Karpas-422 (cell line): ENCODE results near the gene PCDHA12. TPM values are rescaled to one million over a fixed set of nuclear protein-coding genes. Genes with fewer than 3 reads are reported as not detected.
"Not testable (repeated sequence)": the region's sequence is repeated elsewhere in the genome, so short reads cannot be mapped to it uniquely, and the experiment has no call there.

ENCODE experiments used
- DNase-seq: peaks from one replicate; pipeline ENCODE4 v3.0.0-alpha.2; 2015
- H2AFZ ChIP-seq: fragments of 200-600 bp; sonication (generic); 2 replicates; pipeline ENCODE4 v1.6.1; 2014; ENCODE audit warnings: antibody characterized with exemption, low read length, mixed read lengths
- H3K27ac ChIP-seq: fragments of 200-600 bp; sonication (generic); 2 replicates; pipeline ENCODE4 v1.5.1; 2014; ENCODE audit warnings: mild to moderate bottlenecking, low read length, moderate library complexity
- H3K27me3 ChIP-seq: fragments of 200-600 bp; sonication (generic); 2 replicates; pipeline ENCODE4 v1.6.1; 2014; ENCODE audit warnings: low read length, mixed read lengths
- H3K36me3 ChIP-seq: fragments of 200-600 bp; sonication (generic); 2 replicates; pipeline ENCODE4 v1.6.1; 2014; ENCODE audit warnings: low read length, mixed read lengths; ENCODE audit not compliant: insufficient read depth
- H3K4me1 ChIP-seq: fragments of 200-600 bp; sonication (generic); 2 replicates; pipeline ENCODE4 v1.6.1; 2014; ENCODE audit warnings: mild to moderate bottlenecking, low read length, mixed read lengths
- H3K4me2 ChIP-seq: fragments of 200-600 bp; sonication (generic); 2 replicates; pipeline ENCODE4 v1.6.1; 2014; ENCODE audit warnings: low read length, low read depth, mild to moderate bottlenecking; ENCODE audit not compliant: poor library complexity, severe bottlenecking
- H3K4me3 ChIP-seq: fragments of 200-600 bp; sonication (generic); 2 replicates; pipeline ENCODE4 v1.5.1; 2014; ENCODE audit warnings: mild to moderate bottlenecking, antibody characterized with exemption, low read length, mixed read lengths
- H3K79me2 ChIP-seq: fragments of 200-600 bp; sonication (generic); 2 replicates; pipeline ENCODE4 v1.6.1; 2014; ENCODE audit warnings: mild to moderate bottlenecking, low read length, mixed read lengths
- H3K9ac ChIP-seq: fragments of 200-600 bp; sonication (generic); 2 replicates; pipeline ENCODE4 v1.6.0; 2014; ENCODE audit warnings: low read length
- H3K9me2 ChIP-seq: fragments of 200-600 bp; sonication (generic), shearing (Covaris generic); replicated peaks from 2 replicates; pipeline ENCODE4 v1.6.0; 2014; ENCODE audit warnings: mild to moderate bottlenecking, low read length, moderate library complexity; ENCODE audit not compliant: insufficient read depth
- H3K9me3 ChIP-seq: fragments of 300-700, 200-600 bp; sonication (generic); 2 replicates; pipeline ENCODE4 v1.6.1; 2014; ENCODE audit warnings: low read length, mixed read lengths
- H4K20me1 ChIP-seq: fragments of 200-600 bp; sonication (generic); 2 replicates; pipeline ENCODE4 v1.6.1; 2014; ENCODE audit warnings: mild to moderate bottlenecking, antibody characterized with exemption, low read length, low read depth; ENCODE audit not compliant: insufficient read depth
- total RNA-seq: library from RNA; depleted of rRNA; stranded (reverse); fragments of >200 nt; shearing (Covaris generic); gene quantifications from 2 replicates; pipeline ENCODE4 v1.2.3, GENCODE V29; 2014; ENCODE audit warnings: low replicate concordance

The PCDHA12 gene
- total RNA-seq, 1 experiment from 2014 or later: not detected

GRCh38 chr5:140857987-140858240 is 17.2 kb upstream of the PCDHA12 start:
- Histone ChIP-seq H3K27me3 (no peaks in the 10 kb centered on the region), H3K9ac (no peak overlapping the region), H3K4me1 (no peaks in the 10 kb centered on the region), H3K4me3 (no peak overlapping the region), H4K20me1 (no peaks in the 10 kb centered on the region), H3K27ac (no peak overlapping the region), H3K79me2 (no peaks in the 10 kb centered on the region), H3K4me2 (no peak overlapping the region), H3K36me3 (no peaks in the 10 kb centered on the region), H3K9me3 (no peaks in the 10 kb centered on the region), H2AFZ (no peak overlapping the region), H3K9me2 (no peaks in the 10 kb centered on the region)
- no peak for DNase-seq

GRCh38 chr5:140862441-140863295 is 12.4 kb upstream of the PCDHA12 start:
- Histone ChIP-seq H3K36me3 (no peaks in the 10 kb centered on the region), H4K20me1 (no peaks in the 10 kb centered on the region), H3K4me3 (no peak overlapping the region), H3K9me2 (no peaks in the 10 kb centered on the region), H3K9ac (no peak overlapping the region), H3K27ac (no peak overlapping the region), H2AFZ (no peak overlapping the region), H3K4me2 (no peak overlapping the region), H3K79me2 (no peaks in the 10 kb centered on the region), H3K27me3 (no peaks in the 10 kb centered on the region), H3K9me3 (no peaks in the 10 kb centered on the region), H3K4me1 (no peaks in the 10 kb centered on the region)
- no peak for DNase-seq

- H3K9ac ChIP-seq: no peak within 1 kb of the TSS
- H3K79me2 ChIP-seq: no peaks in the 10 kb centered on the region
- H3K4me2 ChIP-seq: no peak within 1 kb of the TSS
- H3K4me1 ChIP-seq: no peaks in the 10 kb centered on the region
- H3K9me3 ChIP-seq: no peaks in the 10 kb centered on the region
- H2AFZ ChIP-seq: no peak within 1 kb of the TSS
- H3K36me3 ChIP-seq: no peaks in the 10 kb centered on the region
- H4K20me1 ChIP-seq: no peaks in the 10 kb centered on the region
- H3K4me3 ChIP-seq: no peak within 1 kb of the TSS
- no peak for DNase-seq
- no peak within 1 kb of the TSS for H3K27ac ChIP-seq
- no peaks in the 10 kb centered on the region for H3K27me3 ChIP-seq
- H3K9me2 ChIP-seq: no peaks in the 10 kb centered on the region
Observed at GRCh38 chr5:140868721-140869554, 6.2 kb upstream of the PCDHA12 start, which contains the start of gene PCDHA11. Gene PCDHA11 (plus strand): TSS chr5:140868957. CDS start chr5:140869104, 147 bp downstream.

GRCh38 chr5:140869555-140869886 is 5.6 kb upstream of the PCDHA12 start:
- H3K79me2 ChIP-seq: no peaks in the 10 kb centered on the region
- DNase-seq: no peak
- H3K4me2 ChIP-seq: no peak overlapping the region
- no peak overlapping the region for H2AFZ ChIP-seq
- no peaks in the 10 kb centered on the region for H3K36me3 ChIP-seq
- H3K27ac ChIP-seq: no peak overlapping the region
- no peaks in the 10 kb centered on the region for H4K20me1 ChIP-seq
- no peak overlapping the region for H3K9ac ChIP-seq
- H3K4me3 ChIP-seq: no peak overlapping the region
- 0 out of 2 replicates have a peak, but pooled peaks cover 2% of the 10 kb centered on the region for H3K9me2 ChIP-seq
- H3K27me3 ChIP-seq: no peaks in the 10 kb centered on the region
- H3K9me3 ChIP-seq: no peaks in the 10 kb centered on the region
- H3K4me1 ChIP-seq: no peaks in the 10 kb centered on the region

GRCh38 chr5:140870221-140871201 is 4.6 kb upstream of the PCDHA12 start:
- no peaks in the 10 kb centered on the region for H3K79me2 ChIP-seq
- H3K4me2 ChIP-seq: no peak overlapping the region
- no peaks in the 10 kb centered on the region for H3K4me1 ChIP-seq
- H3K9ac ChIP-seq: no peak overlapping the region
- 0 out of 2 replicates have a peak, but pooled peaks cover 3% of the 10 kb centered on the region for H3K9me2 ChIP-seq
- H4K20me1 ChIP-seq: no peaks in the 10 kb centered on the region
- H3K27ac ChIP-seq: no peak overlapping the region
- DNase-seq: no peak
- H3K36me3 ChIP-seq: no peaks in the 10 kb centered on the region
- H2AFZ ChIP-seq: no peak overlapping the region
- no peaks in the 10 kb centered on the region for H3K9me3 ChIP-seq
- no peak overlapping the region for H3K4me3 ChIP-seq
- H3K27me3 ChIP-seq: no peaks in the 10 kb centered on the region

GRCh38 chr5:140876541-140877261 is 1.6 kb downstream of the PCDHA12 start:
- not testable (repeated sequence) for H4K20me1 ChIP-seq, H3K4me3 ChIP-seq, H2AFZ ChIP-seq, H3K9me3 ChIP-seq, H3K36me3 ChIP-seq, H3K9me2 ChIP-seq, H3K27ac ChIP-seq, H3K9ac ChIP-seq, H3K4me2 ChIP-seq, DNase-seq, H3K4me1 ChIP-seq, H3K27me3 ChIP-seq, H3K79me2 ChIP-seq

- Histone ChIP-seq H4K20me1 (no peaks in the 10 kb centered on the region), H2AFZ (no peak overlapping the region), H3K9ac (no peak overlapping the region), H3K27me3 (no peaks in the 10 kb centered on the region), H3K9me3 (no peaks in the 10 kb centered on the region), H3K79me2 (no peaks in the 10 kb centered on the region), H3K36me3 (no peaks in the 10 kb centered on the region), H3K4me1 (no peaks in the 10 kb centered on the region), H3K9me2 (0 out of 2 replicates have a peak, but pooled peaks cover 3% of the 10 kb centered on the region), H3K4me2 (no peak overlapping the region), H3K27ac (no peak overlapping the region), H3K4me3 (no peak overlapping the region)
- no peak for DNase-seq
Observed at GRCh38 chr5:140877262-140877581, 2.1 kb downstream of the PCDHA12 start.
